Measurements from ENCODE around the gene EYA4.

The EYA4 gene

DNA sequence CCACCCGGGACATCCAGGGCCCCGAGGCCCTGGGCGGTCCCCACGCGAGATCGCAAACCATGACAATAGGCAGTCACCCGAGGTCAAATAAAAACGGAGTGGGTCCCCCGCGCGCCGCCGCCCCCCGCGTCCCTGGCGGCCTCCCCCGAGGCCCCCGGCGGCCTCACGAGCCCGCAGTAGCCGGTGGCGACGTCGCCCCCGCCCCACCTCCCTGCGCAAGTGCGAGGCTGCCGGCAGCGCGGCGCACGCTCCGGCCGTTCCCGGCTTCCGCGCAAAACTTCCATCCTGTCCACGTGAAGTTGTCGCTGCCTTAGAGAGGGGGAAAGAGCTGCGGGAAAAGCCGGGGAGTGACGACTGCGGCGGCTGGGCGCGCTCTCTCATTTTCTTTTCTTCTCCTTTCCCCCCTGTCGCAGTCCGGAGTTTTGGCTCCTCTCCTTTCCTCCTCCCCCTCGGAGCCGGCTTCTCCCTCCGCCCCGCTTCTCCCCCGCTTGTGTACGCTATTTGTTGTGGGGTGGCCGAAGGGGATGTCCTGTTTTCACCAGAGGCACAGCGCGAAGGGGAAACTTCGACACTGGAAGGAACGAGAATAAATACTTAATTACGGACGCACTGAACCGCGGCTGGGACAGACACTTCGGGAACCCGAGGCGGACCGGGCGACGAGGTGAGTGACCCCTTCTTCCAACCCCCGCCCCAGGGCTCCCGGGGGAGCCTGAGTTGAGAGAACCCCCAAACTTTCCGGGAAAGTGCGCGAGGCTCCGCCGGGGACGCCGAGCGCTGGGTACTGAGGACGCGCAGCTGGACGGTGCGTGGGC, at the start of gene EYA4:
Gene EYA4, plus strand, starts transcription at position 272 of the 815 bp plus-strand sequence. CDS start 33,424 bp downstream, outside the sequence.
- peak within 1 kb of the TSS; percentile 54 for H3K4me3 ChIP-seq (ENCODE audit: low read depth, low read length)

GRCh38 chr6:133193396-133193795, 47.8 kb upstream of the EYA4 start:
- TF ChIP-seq CTCF (IDR thresholded peaks at IDR 0.05; ENCODE audit: low read depth, low read length, missing control alignments), result no peak
- in situ Hi-C loops (cut with HindIII; ENCODE audit: low pct_ligation_motif_present, low sequenced_read_pairs), result no loop called here
- DNase-seq, result no peak

More for the DNA sequence above, at the start of gene EYA4:
- TF ChIP-seq CTCF (IDR thresholded peaks at IDR 0.05; ENCODE audit: low read depth, low read length, missing control alignments), result no peak
- Histone ChIP-seq H3K36me3 (replicated peaks) (no peaks in the 10 kb centered on the region), H3K27ac (no peak within 1 kb of the TSS), H3K27me3 (replicated peaks) (peaks cover 57% of the 10 kb centered on the region)
- in situ Hi-C loops (cut with HindIII; ENCODE audit: low pct_ligation_motif_present, low sequenced_read_pairs), result no loop called here
- no peak for DNase-seq

DNA sequence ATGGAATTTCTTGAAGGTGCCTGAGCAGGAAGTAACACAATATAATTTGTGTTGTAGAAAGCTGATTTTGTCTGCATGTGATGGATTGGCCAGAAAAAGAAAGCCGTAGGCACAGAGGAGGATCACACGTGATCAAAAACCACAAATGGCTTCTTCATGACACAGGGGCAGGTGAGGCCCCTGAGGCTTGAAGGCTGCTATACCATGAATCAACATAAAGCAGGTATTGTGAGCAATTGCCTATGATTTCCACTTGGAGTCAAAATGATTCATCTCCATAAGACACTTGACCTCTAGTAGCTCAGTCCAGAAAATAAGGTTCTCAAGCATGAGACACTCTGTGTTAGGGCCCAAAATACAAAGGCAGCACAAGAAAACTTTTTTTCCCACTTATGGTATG, 42.4 kb upstream of the EYA4 start:
- no peak for DNase-seq
- H3K27me3 ChIP-seq (replicated peaks), result no peaks in the 10 kb centered on the region
- no peaks in the 10 kb centered on the region for H3K36me3 ChIP-seq (replicated peaks)
- no peak for TF ChIP-seq CTCF (IDR thresholded peaks at IDR 0.05; ENCODE audit: low read depth, low read length, missing control alignments)
- no peak overlapping the region for H3K27ac ChIP-seq
- no peak overlapping the region for H3K4me3 ChIP-seq (ENCODE audit: low read depth, low read length)
- in situ Hi-C loops (cut with HindIII; ENCODE audit: low pct_ligation_motif_present, low sequenced_read_pairs), result no loop called here

More at GRCh38 chr6:133193396-133193795, 47.8 kb upstream of the EYA4 start:
- H3K36me3 ChIP-seq (replicated peaks), result no peaks in the 10 kb centered on the region
- H3K4me3 ChIP-seq (ENCODE audit: low read depth, low read length), result no peak overlapping the region
- H3K27me3 ChIP-seq (replicated peaks), result no peaks in the 10 kb centered on the region
- H3K27ac ChIP-seq, result no peak overlapping the region

- Histone ChIP-seq H3K36me3 (replicated peaks) (no peaks in the 10 kb centered on the region), H3K27me3 (replicated peaks) (no peaks in the 10 kb centered on the region), H3K27ac (no peak overlapping the region), H3K4me3 (ENCODE audit: low read depth, low read length) (no peak overlapping the region)
- no peak for TF ChIP-seq CTCF (IDR thresholded peaks at IDR 0.05; ENCODE audit: low read depth, low read length, missing control alignments)
- DNase-seq, result no peak
- in situ Hi-C loops (cut with HindIII; ENCODE audit: low pct_ligation_motif_present, low sequenced_read_pairs), result no loop called here
Measured at GRCh38 chr6:133201231-133201630, 39.9 kb upstream of the EYA4 start.

GRCh38 chr6:133202610-133203343, 38.4 kb upstream of the EYA4 start:
- no peak overlapping the region for H3K4me3 ChIP-seq (ENCODE audit: low read depth, low read length)
- no peak overlapping the region for H3K27ac ChIP-seq
- TF ChIP-seq CTCF (IDR thresholded peaks at IDR 0.05; ENCODE audit: low read depth, low read length, missing control alignments), result no peak
- H3K27me3 ChIP-seq (replicated peaks), result no peaks in the 10 kb centered on the region
- in situ Hi-C loops (cut with HindIII; ENCODE audit: low pct_ligation_motif_present, low sequenced_read_pairs), result no loop called here
- H3K36me3 ChIP-seq (replicated peaks), result no peaks in the 10 kb centered on the region
- DNase-seq, result no peak
